HG03442 (cell line): ENCODE measurements around the gene DAPK1.

Source experiments
- ATAC-seq: cut with Tn5 transposase; IDR thresholded peaks from one replicate; pipeline ENCODE4 v1.9.1; 2021; ENCODE audit warnings: mild to moderate bottlenecking, moderate library complexity; ENCODE audit not compliant: unreplicated experiment

The DAPK1 gene

GRCh38 chr9:87638292-87638691, 140.6 kb downstream of the DAPK1 start:
- ATAC-seq = no peak

- ATAC-seq = no peak
Measured at GRCh38 chr9:87639949-87640348, 142.3 kb downstream of the DAPK1 start.

GRCh38 chr9:87640385-87640795, 142.7 kb downstream of the DAPK1 start:
- no peak for ATAC-seq

- ATAC-seq = no peak
Measured at GRCh38 chr9:87641067-87641466, 143.4 kb downstream of the DAPK1 start.

- ATAC-seq = no peak
Measured at GRCh38 chr9:87642330-87643106, 144.9 kb downstream of the DAPK1 start.

GRCh38 chr9:87643107-87643650, 145.5 kb downstream of the DAPK1 start:
- ATAC-seq = no peak

GRCh38 chr9:87643778-87644570, 146.3 kb downstream of the DAPK1 start:
- ATAC-seq = no peak

GRCh38 chr9:87644659-87645058, 147.0 kb downstream of the DAPK1 start:
- no peak for ATAC-seq

- no peak for ATAC-seq
Measured at GRCh38 chr9:87646546-87646945, 148.9 kb downstream of the DAPK1 start.

GRCh38 chr9:87647114-87647513, 149.4 kb downstream of the DAPK1 start:
- ATAC-seq = no peak

GRCh38 chr9:87648606-87649005, 150.9 kb downstream of the DAPK1 start:
- ATAC-seq = no peak

- no peak for ATAC-seq
Measured at GRCh38 chr9:87650611-87651295, 153.1 kb downstream of the DAPK1 start.

GRCh38 chr9:87651431-87651830, 153.8 kb downstream of the DAPK1 start:
- ATAC-seq = no peak

- no peak for ATAC-seq
Measured at GRCh38 chr9:87653941-87654340, 156.3 kb downstream of the DAPK1 start.

GRCh38 chr9:87655731-87656130, 158.1 kb downstream of the DAPK1 start:
- no peak for ATAC-seq

- ATAC-seq = no peak
Measured at GRCh38 chr9:87656485-87656884, 158.8 kb downstream of the DAPK1 start.

- ATAC-seq = no peak
Measured at GRCh38 chr9:87657190-87657589, 159.5 kb downstream of the DAPK1 start.

- no peak for ATAC-seq
Measured at GRCh38 chr9:87657893-87658292, 160.2 kb downstream of the DAPK1 start.

- no peak for ATAC-seq
Measured at GRCh38 chr9:87658511-87658910, 160.8 kb downstream of the DAPK1 start.

- no peak for ATAC-seq
Measured at GRCh38 chr9:87659534-87660419, 162.1 kb downstream of the DAPK1 start.
